Upper lobe of left lung (tissue), 6 donors: ENCODE data around the gene NDUFC1. TPM values are rescaled to one million over a fixed set of nuclear protein-coding genes. Genes with fewer than 3 reads are reported as not detected.
"Not testable (repeated sequence)": the region's sequence is repeated elsewhere in the genome, so short reads cannot be mapped to it uniquely, and the experiment has no call there.

Source experiments
- ATAC-seq, 2 donors: fragments of 200-7000 bp; cut with Tn5 transposase; one replicate each; pipeline ENCODE4 v1.9.1; 2022; ENCODE audit warnings: mild to moderate bottlenecking in 2 of 2, moderate library complexity in 2 of 2; ENCODE audit not compliant: low FRiP score in 2 of 2
- DNase-seq, 2 donors: peaks; one replicate each; pipeline ENCODE4 v3.0.0-alpha.2; 2019 to 2020
- H3K27ac ChIP-seq, 4 donors: fragments of 200-600 bp; sonication (generic); one replicate each; pipeline ENCODE4 v1.5.1; 2016 to 2019
- H3K27me3 ChIP-seq, 4 donors: fragments of 200-600 bp; sonication (generic); one replicate each; pipeline ENCODE4 v1.5.1; 2017 to 2019
- H3K36me3 ChIP-seq, 4 donors: fragments of 200-600 bp; sonication (generic); one replicate each; pipeline ENCODE4 v1.5.1; 2016 to 2019
- H3K4me1 ChIP-seq, 4 donors: fragments of 200-600 bp; sonication (generic); one replicate each; pipeline ENCODE4 v1.5.1; 2018 to 2019
- H3K4me3 ChIP-seq, 4 donors: fragments of 200-600 bp; sonication (generic); one replicate each; pipeline ENCODE4 v1.5.1; 2017 to 2019; ENCODE audit warnings: mild to moderate bottlenecking in 2 of 4, moderate library complexity in 1 of 4
- H3K9me3 ChIP-seq, 4 donors: fragments of 200-600 bp; sonication (generic); one replicate each; pipeline ENCODE4 v1.5.1; 2018 to 2019
- EP300 ChIP-seq, 4 donors: sonication (generic); formaldehyde crosslinking; IDR thresholded peaks; one replicate each; pipeline ENCODE4 v1.5.1; 2017; ENCODE audit warnings: antibody characterized with exemption in 4 of 4, control low read depth in 2 of 4
- POLR2A ChIP-seq, 4 donors: fragments of 450-650 bp; IDR thresholded peaks; one replicate each; pipeline ENCODE4 v1.5.1; 2016 to 2017; ENCODE audit warnings: antibody characterized with exemption in 4 of 4, mild to moderate bottlenecking in 2 of 4
- POLR2AphosphoS5 ChIP-seq, 2 donors: sonication (generic); formaldehyde crosslinking; IDR thresholded peaks; one replicate each; pipeline ENCODE4 v1.5.1; 2017; ENCODE audit warnings: antibody characterized with exemption in 2 of 2
- WGBS, 2 donors: methylation state at CpG; one replicate each; pipeline ENCODE4 v1.1.5; 2017 to 2018; 5-methylcytosine and 5-hydroxymethylcytosine counted together
- total RNA-seq, 6 donors: library from RNA; depleted of rRNA in 4 of 6; stranded (reverse); fragments of >200 nt in 4 of 6; gene quantifications; one replicate each; pipeline versions ENCODE4 v1.1.0 to v1.2.1, GENCODE V29; 2016 to 2021
- TF ChIP-seq, protein P1 (sequence below), 6 experiments: fragments of 450-650 bp in 4 of 6; fragments of 200-600 bp in 2 of 6; sonication (generic) in 2 of 6; IDR thresholded peaks; one replicate each; pipeline ENCODE4 v1.5.1; 2016 to 2019; ENCODE audit warnings: antibody characterized with exemption in 6 of 6
- donor health status: DM: no; HTN: no; CAD: no; lungs with moderate emphysema.
- donor health status: DM: no; HTN: yes; CAD: no; lungs with severe emphysema.

Gene NDUFC1
- total RNA-seq, 6 donors from 2014 or later = 17.9 to 49.2 (median 34.6) TPM

DNA sequence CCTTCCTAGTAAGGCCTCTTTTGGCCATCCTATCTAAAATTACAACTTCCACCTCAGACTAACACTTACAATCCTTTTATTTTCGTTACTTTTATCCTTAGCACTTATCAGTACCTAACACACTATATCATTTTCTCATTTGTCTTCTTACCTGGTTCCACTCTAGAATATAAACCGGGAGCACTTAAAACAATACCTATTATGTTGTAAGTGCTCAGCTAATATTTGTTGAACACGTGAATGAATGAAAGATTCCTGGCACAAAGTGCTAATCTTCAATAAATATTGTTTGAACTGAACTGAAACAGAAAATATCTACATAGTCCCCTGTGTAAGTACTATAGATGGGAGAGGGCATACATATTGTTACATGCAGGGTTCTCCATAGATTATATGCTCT lies 36.6 kb downstream of the NDUFC1 start:
- Histone ChIP-seq H3K9me3 (no peaks in the 10 kb centered on the region), H3K27ac (no peak overlapping the region), H3K4me3 (no peak overlapping the region), H3K36me3 (no peaks in the 10 kb centered on the region), H3K27me3 (no peaks in the 10 kb centered on the region), H3K4me1 (peaks cover 0 to 7% (median 6%) of the 10 kb centered on the region in 4 donors)
- TF ChIP-seq POLR2A (IDR thresholded peaks at IDR 0.05) (no peak), POLR2AphosphoS5 (IDR thresholded peaks at IDR 0.05) (no peak)
- WGBS, 2 donors = 48 to 55% methylated on average over 3 of the region's 3 CpGs
- no peak for DNase-seq
- ATAC-seq = no peak

DNA sequence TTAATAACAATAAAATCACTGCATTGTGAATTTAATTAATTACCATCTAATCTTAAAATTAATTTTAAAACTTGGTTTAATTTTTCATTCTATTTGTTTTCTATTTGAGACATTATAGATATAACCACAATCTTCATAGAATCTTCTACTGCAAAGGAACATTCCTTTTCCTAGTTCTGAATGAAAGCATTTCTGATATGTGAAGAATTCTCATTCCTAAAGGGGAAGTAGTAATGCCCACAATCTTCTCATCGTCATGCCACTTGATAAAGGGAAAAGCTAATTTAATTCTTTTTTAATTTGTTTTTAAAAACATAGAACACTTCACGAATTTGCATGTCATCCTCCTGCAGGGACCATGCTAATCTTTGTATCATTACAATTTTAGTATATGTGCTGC lies 45.9 kb downstream of the NDUFC1 start:
- Histone ChIP-seq H3K4me3 (no peak overlapping the region), H3K27ac (no peak overlapping the region), H3K36me3 (no peaks in the 10 kb centered on the region), H3K27me3 (no peaks in the 10 kb centered on the region), H3K4me1 (no peaks in the 10 kb centered on the region), H3K9me3 (no peaks in the 10 kb centered on the region)
- DNase-seq (no peak), ATAC-seq (no peak)
- WGBS, 2 donors = 57 to 62% methylated on average over 2 of the region's 2 CpGs
- TF ChIP-seq, protein P1, sequence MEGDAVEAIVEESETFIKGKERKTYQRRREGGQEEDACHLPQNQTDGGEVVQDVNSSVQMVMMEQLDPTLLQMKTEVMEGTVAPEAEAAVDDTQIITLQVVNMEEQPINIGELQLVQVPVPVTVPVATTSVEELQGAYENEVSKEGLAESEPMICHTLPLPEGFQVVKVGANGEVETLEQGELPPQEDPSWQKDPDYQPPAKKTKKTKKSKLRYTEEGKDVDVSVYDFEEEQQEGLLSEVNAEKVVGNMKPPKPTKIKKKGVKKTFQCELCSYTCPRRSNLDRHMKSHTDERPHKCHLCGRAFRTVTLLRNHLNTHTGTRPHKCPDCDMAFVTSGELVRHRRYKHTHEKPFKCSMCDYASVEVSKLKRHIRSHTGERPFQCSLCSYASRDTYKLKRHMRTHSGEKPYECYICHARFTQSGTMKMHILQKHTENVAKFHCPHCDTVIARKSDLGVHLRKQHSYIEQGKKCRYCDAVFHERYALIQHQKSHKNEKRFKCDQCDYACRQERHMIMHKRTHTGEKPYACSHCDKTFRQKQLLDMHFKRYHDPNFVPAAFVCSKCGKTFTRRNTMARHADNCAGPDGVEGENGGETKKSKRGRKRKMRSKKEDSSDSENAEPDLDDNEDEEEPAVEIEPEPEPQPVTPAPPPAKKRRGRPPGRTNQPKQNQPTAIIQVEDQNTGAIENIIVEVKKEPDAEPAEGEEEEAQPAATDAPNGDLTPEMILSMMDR (IDR thresholded peaks at IDR 0.05) = no peak
- no peak for TF ChIP-seq EP300 (IDR thresholded peaks at IDR 0.05)
- no peak for TF ChIP-seq POLR2A (IDR thresholded peaks at IDR 0.05)
- TF ChIP-seq POLR2AphosphoS5 (IDR thresholded peaks at IDR 0.05) = no peak

DNA sequence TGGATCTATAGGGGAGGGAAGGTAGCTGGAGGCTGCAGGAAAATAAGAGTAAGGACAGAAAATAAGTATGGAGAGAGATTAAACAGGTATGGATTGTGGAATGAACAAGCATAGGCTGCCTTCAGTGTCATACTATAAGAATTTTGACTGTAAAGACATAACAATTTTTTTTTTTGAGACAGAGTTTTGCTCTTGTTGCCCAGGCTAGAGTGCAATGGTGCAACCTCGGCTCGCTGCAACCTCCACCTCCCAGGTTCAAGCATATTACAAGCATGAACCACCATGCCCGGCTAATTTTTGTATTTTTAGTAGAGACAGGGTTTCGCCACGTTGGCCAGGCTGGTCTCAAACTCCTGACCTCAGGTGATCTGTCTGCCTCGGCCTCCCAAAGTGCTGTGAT lies 46.7 kb downstream of the NDUFC1 start:
- not testable (repeated sequence) for H3K27me3 ChIP-seq, DNase-seq, H3K36me3 ChIP-seq, H3K4me1 ChIP-seq, H3K4me3 ChIP-seq, H3K27ac ChIP-seq, ATAC-seq, H3K9me3 ChIP-seq
- WGBS, 2 donors = 95% methylated on average over 6 of the region's 6 CpGs

DNA sequence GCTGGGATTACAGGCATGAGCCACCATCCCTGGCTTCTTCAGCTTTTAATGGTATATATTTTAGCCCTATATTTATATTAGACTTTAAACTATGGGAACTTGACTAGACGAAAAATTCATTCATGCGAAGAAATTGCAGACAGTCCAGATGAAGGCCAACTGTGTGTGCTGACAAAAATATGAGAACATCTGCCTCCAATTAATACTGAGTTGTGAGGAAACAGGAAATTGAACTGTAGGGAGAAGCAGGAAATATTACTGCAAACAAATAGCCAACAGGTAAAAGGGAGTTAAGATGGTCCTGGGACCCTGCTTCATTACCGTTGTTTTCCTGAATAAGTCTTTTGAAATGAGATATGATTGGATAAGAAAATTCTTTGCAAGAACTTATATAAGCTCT lies 48.6 kb downstream of the NDUFC1 start:
- no peaks in the 10 kb centered on the region for H3K36me3 ChIP-seq
- no peaks in the 10 kb centered on the region for H3K4me1 ChIP-seq
- no peaks in the 10 kb centered on the region for H3K27me3 ChIP-seq
- H3K27ac ChIP-seq = no peak overlapping the region
- ATAC-seq (no peak), DNase-seq (no peak)
- H3K9me3 ChIP-seq = no peaks in the 10 kb centered on the region
- TF ChIP-seq POLR2A (IDR thresholded peaks at IDR 0.05) (no peak), POLR2AphosphoS5 (IDR thresholded peaks at IDR 0.05) (no peak), EP300 (IDR thresholded peaks at IDR 0.05) (no peak)
- TF ChIP-seq, protein P1 (IDR thresholded peaks at IDR 0.05) = no peak
- 79 to 85% methylated on average over 3 of the region's 3 CpGs for WGBS, 2 donors
- no peak overlapping the region for H3K4me3 ChIP-seq

DNA sequence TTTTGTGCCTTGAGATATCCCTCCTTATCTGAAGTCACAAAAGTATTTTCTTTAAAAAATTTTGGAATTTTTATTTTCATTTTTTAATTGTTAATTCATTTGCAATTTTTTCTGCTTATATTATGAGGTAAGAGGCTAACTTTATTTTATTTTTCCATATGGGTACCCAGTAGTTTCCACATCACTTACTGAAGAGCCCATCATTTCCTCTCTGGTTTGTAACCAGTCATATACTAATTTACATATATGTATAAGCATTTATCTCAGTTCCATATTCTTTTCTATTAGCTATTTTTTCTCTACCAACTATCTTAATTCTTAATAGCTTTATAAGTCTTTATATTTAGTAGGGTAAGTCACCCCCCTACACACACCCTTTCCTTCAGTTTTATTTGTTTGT lies 49.2 kb downstream of the NDUFC1 start:
- TF ChIP-seq EP300 (IDR thresholded peaks at IDR 0.05) = no peak
- TF ChIP-seq POLR2A (IDR thresholded peaks at IDR 0.05) = no peak
- TF ChIP-seq, protein P1 (IDR thresholded peaks at IDR 0.05) = no peak
- no peak for TF ChIP-seq POLR2AphosphoS5 (IDR thresholded peaks at IDR 0.05)

DNA sequence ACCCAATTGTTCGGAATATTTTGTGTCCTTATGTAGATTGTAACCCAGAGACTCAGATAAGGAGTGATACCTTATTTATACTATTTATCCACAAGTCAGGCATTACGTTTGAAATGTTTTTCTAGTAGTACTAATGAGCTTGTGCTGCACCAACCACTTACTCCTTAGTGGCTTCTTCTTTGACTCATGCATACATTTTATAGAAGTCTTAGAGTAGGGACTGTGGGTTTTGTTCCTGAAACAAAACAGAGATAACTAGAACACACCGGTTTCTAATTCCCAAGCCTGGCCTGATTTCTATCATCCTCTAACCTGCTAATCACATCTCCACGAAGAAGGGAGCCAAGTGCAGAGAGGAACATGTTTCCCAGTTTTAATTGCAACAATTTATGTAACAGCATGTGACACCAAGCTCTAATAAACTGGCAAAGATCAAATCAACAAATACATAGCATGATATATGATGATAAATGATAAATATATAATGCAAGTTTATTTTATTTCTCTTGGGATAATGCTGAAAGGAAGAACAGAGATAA lies 54.5 kb downstream of the NDUFC1 start:
- Histone ChIP-seq H3K36me3 (no peaks in the 10 kb centered on the region), H3K9me3 (no peaks in the 10 kb centered on the region), H3K4me3 (no peak overlapping the region), H3K27me3 (no peaks in the 10 kb centered on the region), H3K27ac (no peak overlapping the region), H3K4me1 (no peaks in the 10 kb centered on the region)
- no peak for DNase-seq
- no peak for TF ChIP-seq POLR2A (IDR thresholded peaks at IDR 0.05)
- no peak for TF ChIP-seq POLR2AphosphoS5 (IDR thresholded peaks at IDR 0.05)
- no peak for TF ChIP-seq EP300 (IDR thresholded peaks at IDR 0.05)
- WGBS, 2 donors = 83 to 86% methylated on average over 4 of the region's 4 CpGs
- ATAC-seq = no peak

More for the DNA sequence above, 49.2 kb downstream of the NDUFC1 start:
- H3K27me3 ChIP-seq = no peaks in the 10 kb centered on the region
- no peaks in the 10 kb centered on the region for H3K4me1 ChIP-seq
- no peak overlapping the region for H3K4me3 ChIP-seq
- DNase-seq (no peak), ATAC-seq (no peak)
- H3K9me3 ChIP-seq = no peaks in the 10 kb centered on the region
- H3K36me3 ChIP-seq = no peaks in the 10 kb centered on the region
- no peak overlapping the region for H3K27ac ChIP-seq
